Stimulated activated CD8-positive, alpha-beta memory T cell treated with anti-CD3 and anti-CD28 coated beads, Interleukin-15, amount 100 ng/mL, for 24 hours (primary cell): ENCODE results near the gene ZMYM2.

ENCODE experiments used
- DNase-seq: peaks from one replicate; pipeline ENCODE4 v3.0.0-alpha.2; 2020; ENCODE audit warnings: low read depth

ZMYM2 gene

GRCh38 chr13:20045950-20046548 is 87.5 kb downstream of the ZMYM2 start:
- DNase-seq, result no peak

- no peak for DNase-seq
Observed at GRCh38 chr13:20049558-20050473, 91.3 kb downstream of the ZMYM2 start.

- DNase-seq, result no peak
Observed at GRCh38 chr13:20051366-20051765, 92.8 kb downstream of the ZMYM2 start.

- no peak for DNase-seq
Observed at GRCh38 chr13:20053016-20053415, 94.5 kb downstream of the ZMYM2 start.

- no peak for DNase-seq
Observed at GRCh38 chr13:20053891-20054290, 95.4 kb downstream of the ZMYM2 start.

- no peak for DNase-seq
Observed at GRCh38 chr13:20054586-20054985, 96.1 kb downstream of the ZMYM2 start.

- DNase-seq, result no peak
Observed at GRCh38 chr13:20057214-20057613, 98.7 kb downstream of the ZMYM2 start.

- DNase-seq, result no peak
Observed at GRCh38 chr13:20057963-20058362, 99.4 kb downstream of the ZMYM2 start.

- no peak for DNase-seq
Observed at GRCh38 chr13:20058476-20058875, 99.9 kb downstream of the ZMYM2 start.

GRCh38 chr13:20064128-20064527 is 105.6 kb downstream of the ZMYM2 start:
- no peak for DNase-seq

GRCh38 chr13:20065516-20065915 is 107.0 kb downstream of the ZMYM2 start:
- DNase-seq, result no peak

- no peak for DNase-seq
Observed at GRCh38 chr13:20069956-20070355, 111.4 kb downstream of the ZMYM2 start.

- no peak for DNase-seq
Observed at GRCh38 chr13:20073775-20074174, 115.2 kb downstream of the ZMYM2 start.

GRCh38 chr13:20074966-20075365 is 116.4 kb downstream of the ZMYM2 start:
- DNase-seq, result no peak

- no peak for DNase-seq
Observed at GRCh38 chr13:20077086-20077485, 118.6 kb downstream of the ZMYM2 start.

- DNase-seq, result no peak
Observed at GRCh38 chr13:20080377-20081164, 122.0 kb downstream of the ZMYM2 start.

GRCh38 chr13:20090349-20090748 is 131.8 kb downstream of the ZMYM2 start:
- no peak for DNase-seq

- DNase-seq, result no peak
Observed at GRCh38 chr13:20093951-20094350, 135.4 kb downstream of the ZMYM2 start.

GRCh38 chr13:20099319-20099718 is 140.8 kb downstream of the ZMYM2 start:
- DNase-seq, result no peak

GRCh38 chr13:20101467-20102316 is 143.2 kb downstream of the ZMYM2 start:
- no peak for DNase-seq

- no peak for DNase-seq
Observed at GRCh38 chr13:20102525-20103180, 144.1 kb downstream of the ZMYM2 start.
